ENCODE measurements around the gene FAM199X.
A peak's percentile ranks its signal among the peaks of the same experiment; 100 is the strongest.

FAM199X gene

DNA sequence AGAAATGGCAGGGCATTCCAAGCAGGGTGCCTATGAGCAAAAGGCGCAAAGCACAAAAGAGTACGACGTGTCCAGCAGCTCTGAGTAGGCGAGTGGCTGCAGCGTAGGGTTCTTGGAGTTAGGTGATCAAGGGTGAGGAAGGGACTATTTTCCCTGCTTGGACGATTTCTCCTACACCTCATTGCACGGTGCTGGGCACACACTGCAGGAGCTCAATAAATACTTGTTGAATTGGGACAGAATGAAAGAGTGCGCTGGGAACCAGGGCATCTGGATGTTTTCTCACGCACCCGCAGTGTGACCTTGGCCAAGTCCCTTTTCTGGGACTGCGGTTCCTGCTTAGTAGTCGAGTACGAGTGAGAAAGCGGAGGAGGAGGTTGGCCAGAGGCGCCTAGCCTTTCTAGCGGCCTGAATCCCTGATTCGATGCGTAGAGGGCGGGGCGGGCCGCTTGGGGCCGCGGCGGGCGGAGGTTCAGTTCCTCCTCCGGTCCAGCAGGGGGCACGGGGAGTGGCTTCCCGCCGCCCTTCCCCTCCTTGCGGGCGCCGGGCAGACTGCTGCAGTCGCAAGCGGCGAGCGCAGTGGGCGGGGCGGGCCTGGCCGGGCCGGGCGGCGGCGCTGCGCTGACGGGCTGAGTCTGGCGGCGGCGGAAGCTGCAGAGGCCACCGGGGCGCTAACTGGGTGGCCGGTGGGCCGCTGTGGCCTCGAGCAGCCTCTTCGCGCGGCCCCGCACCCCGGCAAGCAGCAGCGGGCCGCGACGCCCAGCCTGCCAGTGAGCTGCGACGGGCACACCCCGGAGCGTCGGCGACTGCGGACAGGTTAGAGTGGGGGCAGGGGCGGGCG is at the start of gene FAM199X:
TSS of gene FAM199X (plus strand) at position 560 of the 841 bp plus-strand sequence. CDS start 333 bp downstream, outside the sequence.
- DNase-seq (ENCODE audit: insufficient read length, low spot score) (peak; percentile 60), FAIRE-seq (peak; percentile 89)
- peak; percentile 64 for TF ChIP-seq POLR2A (IDR thresholded peaks at IDR 0.05; ENCODE audit: low read depth, low read length)

GRCh38 chrX:104117759-104118158 is 48.5 kb upstream of the FAM199X start:
- no peak for TF ChIP-seq POLR2A (IDR thresholded peaks at IDR 0.05; ENCODE audit: low read depth, low read length)
- no peak for FAIRE-seq

GRCh38 chrX:104118765-104119164 is 47.5 kb upstream of the FAM199X start:
- TF ChIP-seq POLR2A (IDR thresholded peaks at IDR 0.05; ENCODE audit: low read depth, low read length), result no peak
- DNase-seq (ENCODE audit: insufficient read length, low spot score), result no peak

More at GRCh38 chrX:104117759-104118158, 48.5 kb upstream of the FAM199X start:
- no peak for DNase-seq (ENCODE audit: insufficient read length, low spot score)

DNA sequence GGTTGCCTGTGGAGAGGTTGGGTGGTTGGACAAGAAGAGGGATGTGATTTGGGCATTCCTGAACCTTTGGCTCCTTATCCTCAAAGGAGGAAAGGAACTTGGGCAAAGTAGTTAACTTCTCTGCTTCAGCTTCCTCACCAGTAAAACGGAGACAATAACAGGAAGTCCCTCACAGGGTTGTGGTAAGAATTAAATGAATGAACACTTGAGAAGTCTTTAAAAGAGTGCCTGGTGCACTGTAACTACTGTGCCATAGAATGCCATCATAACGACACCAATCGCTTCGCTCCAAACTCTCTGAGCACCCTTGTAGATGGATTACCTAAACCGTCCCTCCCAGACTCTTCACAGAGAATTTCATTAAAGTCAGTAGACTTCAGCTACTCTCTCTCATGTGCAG is 43.4 kb upstream of the FAM199X start:
- DNase-seq (ENCODE audit: insufficient read length, low spot score), result no peak
- TF ChIP-seq POLR2A (IDR thresholded peaks at IDR 0.05; ENCODE audit: low read depth, low read length), result no peak
- FAIRE-seq, result no peak

More at GRCh38 chrX:104118765-104119164, 47.5 kb upstream of the FAM199X start:
- FAIRE-seq, result no peak

GRCh38 chrX:104126856-104127255 is 39.4 kb upstream of the FAM199X start:
- DNase-seq (ENCODE audit: insufficient read length, low spot score), result no peak
- TF ChIP-seq POLR2A (IDR thresholded peaks at IDR 0.05; ENCODE audit: low read depth, low read length), result no peak
- no peak for FAIRE-seq

DNA sequence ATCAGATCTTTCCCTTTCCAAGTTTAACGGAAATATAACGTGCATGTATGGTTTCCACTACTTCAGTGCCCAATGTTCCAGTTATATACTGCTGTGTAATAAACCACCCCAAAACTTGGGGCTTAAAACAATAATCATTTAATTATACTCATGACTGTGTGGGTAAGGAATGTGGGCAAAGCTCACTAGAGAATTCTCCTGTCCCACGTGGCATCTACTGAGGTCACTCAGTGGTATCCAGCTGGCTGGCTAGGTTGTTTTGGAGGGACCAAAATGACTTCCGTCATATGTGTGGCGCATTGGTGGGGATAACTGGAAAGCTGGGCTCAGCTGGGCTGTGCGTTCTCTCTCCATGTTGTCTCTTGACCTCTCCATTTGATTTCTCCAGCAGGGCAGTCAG is 35.4 kb upstream of the FAM199X start:
- no peak for TF ChIP-seq POLR2A (IDR thresholded peaks at IDR 0.05; ENCODE audit: low read depth, low read length)
- DNase-seq (ENCODE audit: insufficient read length, low spot score) (no peak), FAIRE-seq (no peak)

- FAIRE-seq (no peak), DNase-seq (ENCODE audit: insufficient read length, low spot score) (no peak)
- no peak for TF ChIP-seq POLR2A (IDR thresholded peaks at IDR 0.05; ENCODE audit: low read depth, low read length)
Observed at GRCh38 chrX:104134583-104135261, 31.5 kb upstream of the FAM199X start.

GRCh38 chrX:104135677-104136076 is 30.6 kb upstream of the FAM199X start:
- FAIRE-seq (no peak), DNase-seq (ENCODE audit: insufficient read length, low spot score) (no peak)
- TF ChIP-seq POLR2A (IDR thresholded peaks at IDR 0.05; ENCODE audit: low read depth, low read length), result no peak

DNA sequence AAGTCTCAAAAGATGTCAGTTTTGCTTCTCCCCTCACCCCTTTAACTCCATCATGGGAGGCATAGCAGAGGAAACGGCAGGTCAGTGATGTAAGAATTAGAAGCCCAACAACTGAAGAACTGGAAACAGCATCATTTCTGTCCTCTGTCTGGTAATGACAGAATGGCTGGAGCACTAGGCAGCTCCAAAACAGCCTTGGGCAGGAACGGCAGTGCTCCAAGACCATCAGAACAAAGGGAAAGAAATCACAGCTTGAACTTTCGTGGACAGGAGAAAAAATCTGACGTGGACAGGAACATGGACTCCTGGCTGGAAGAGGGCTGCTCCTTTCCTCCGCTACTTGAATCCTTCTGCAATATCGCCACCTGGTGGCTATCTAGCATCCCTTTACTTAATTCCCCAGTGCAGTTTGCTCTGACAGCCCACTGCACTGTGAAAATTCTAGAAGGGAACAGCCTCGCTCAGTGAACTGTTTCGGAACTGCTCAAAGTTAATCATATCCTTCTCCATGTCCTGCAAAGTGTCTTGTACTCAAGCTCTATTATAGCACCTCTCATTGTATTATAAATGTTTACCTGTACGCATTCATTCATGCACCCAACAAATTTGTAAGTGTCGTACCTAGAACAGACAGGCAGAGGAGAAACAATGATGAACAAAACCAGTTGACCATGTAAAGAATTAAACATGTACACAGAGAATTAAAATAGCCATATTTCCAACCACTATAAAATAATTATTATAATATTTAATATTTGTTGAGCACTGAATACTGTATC is 29.8 kb upstream of the FAM199X start:
- peak; percentile 66 for FAIRE-seq

GRCh38 chrX:104137496-104137895 is 28.8 kb upstream of the FAM199X start:
- no peak for TF ChIP-seq POLR2A (IDR thresholded peaks at IDR 0.05; ENCODE audit: low read depth, low read length)
- FAIRE-seq, result no peak
- no peak for DNase-seq (ENCODE audit: insufficient read length, low spot score)

More for the DNA sequence above, 29.8 kb upstream of the FAM199X start:
- DNase-seq (ENCODE audit: insufficient read length, low spot score), result peak; percentile 42
- no peak for TF ChIP-seq POLR2A (IDR thresholded peaks at IDR 0.05; ENCODE audit: low read depth, low read length)

DNA sequence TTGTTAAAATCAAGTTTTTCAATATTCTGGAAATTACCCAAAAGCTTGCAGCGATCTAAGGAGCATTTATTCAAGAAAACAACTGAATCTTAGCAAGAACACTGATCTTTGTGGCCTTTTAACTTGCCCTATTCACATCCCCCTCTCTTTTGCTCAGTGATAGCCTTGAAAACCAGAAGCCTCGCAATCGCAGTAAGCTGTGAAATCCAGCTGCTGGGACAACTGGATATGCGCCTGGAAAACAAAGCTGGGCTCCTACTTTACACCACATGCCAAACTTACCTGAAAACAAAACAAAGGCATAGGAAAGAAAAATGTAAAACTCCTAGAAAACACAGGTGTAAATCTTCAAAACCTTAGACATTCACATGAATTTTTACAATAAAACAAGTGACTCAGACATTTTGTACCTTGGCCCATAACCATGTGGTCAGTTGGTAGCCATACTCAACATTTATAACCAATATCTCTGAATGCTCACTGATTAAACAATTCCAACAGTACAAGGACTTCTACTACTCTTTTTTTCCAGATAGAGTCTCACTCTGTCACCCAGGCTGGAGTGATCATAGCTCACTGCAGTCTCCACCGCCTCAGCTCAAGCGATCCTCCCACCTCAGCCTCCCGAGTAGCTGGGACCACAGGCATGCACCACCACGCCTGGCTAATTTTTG is 25.0 kb upstream of the FAM199X start:
- FAIRE-seq (no peak), DNase-seq (ENCODE audit: insufficient read length, low spot score) (no peak)
- TF ChIP-seq POLR2A (IDR thresholded peaks at IDR 0.05; ENCODE audit: low read depth, low read length), result no peak

DNA sequence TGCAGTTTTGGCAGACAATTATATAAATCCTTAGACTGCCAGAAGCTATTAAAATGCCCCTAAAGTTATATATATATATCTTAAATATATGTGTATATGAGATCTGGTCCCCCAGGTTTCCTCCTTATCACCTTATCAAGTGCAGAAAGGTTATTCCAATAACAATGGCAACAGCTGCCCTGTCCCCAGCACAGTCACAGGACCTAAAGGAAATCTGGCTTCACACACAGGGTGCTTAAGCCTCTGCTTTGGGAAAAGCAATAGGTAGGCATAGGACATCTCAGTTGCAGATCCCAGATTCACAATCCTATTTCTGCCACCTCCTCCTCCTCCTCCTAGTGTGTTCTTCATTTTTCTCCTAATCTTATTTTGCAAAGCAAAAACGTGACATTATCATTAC is 15.2 kb upstream of the FAM199X start:
- FAIRE-seq, result no peak
- no peak for TF ChIP-seq POLR2A (IDR thresholded peaks at IDR 0.05; ENCODE audit: low read depth, low read length)
- DNase-seq (ENCODE audit: insufficient read length, low spot score), result no peak
